GM19328 (cell line): ENCODE data around the gene SERPINB5.
"Not testable (repeated sequence)": the region's sequence is repeated elsewhere in the genome, so short reads cannot be mapped to it uniquely, and the experiment has no call there.

Experiments
- ATAC-seq: cut with Tn5 transposase; IDR thresholded peaks from one replicate; pipeline ENCODE4 v1.9.1; 2021; ENCODE audit warnings: mild to moderate bottlenecking, moderate library complexity; ENCODE audit not compliant: unreplicated experiment

The SERPINB5 gene

GRCh38 chr18:63476668-63477067 lies at the start of gene SERPINB5:
Gene SERPINB5, plus strand, starts transcription at chr18:63476958. Its CDS starts 7,471 bp downstream, at chr18:63484429.
- ATAC-seq = no peak

GRCh38 chr18:63427558-63427957 lies 49.2 kb upstream of the SERPINB5 start:
- ATAC-seq = no peak

- ATAC-seq = no peak
Measured at GRCh38 chr18:63430526-63430925, 46.2 kb upstream of the SERPINB5 start.

GRCh38 chr18:63431180-63431579 lies 45.6 kb upstream of the SERPINB5 start:
- no peak for ATAC-seq

- no peak for ATAC-seq
Measured at GRCh38 chr18:63433334-63433866, 43.4 kb upstream of the SERPINB5 start.

GRCh38 chr18:63438181-63438580 lies 38.6 kb upstream of the SERPINB5 start:
- ATAC-seq = no peak

GRCh38 chr18:63439334-63439733 lies 37.4 kb upstream of the SERPINB5 start:
- no peak for ATAC-seq

GRCh38 chr18:63440219-63440618 lies 36.5 kb upstream of the SERPINB5 start:
- ATAC-seq = no peak

- no peak for ATAC-seq
Measured at GRCh38 chr18:63440881-63441280, 35.9 kb upstream of the SERPINB5 start.

GRCh38 chr18:63443829-63444228 lies 32.9 kb upstream of the SERPINB5 start:
- ATAC-seq = no peak

- no peak for ATAC-seq
Measured at GRCh38 chr18:63444580-63444979, 32.2 kb upstream of the SERPINB5 start.

- no peak for ATAC-seq
Measured at GRCh38 chr18:63445037-63445436, 31.7 kb upstream of the SERPINB5 start.

- ATAC-seq = no peak
Measured at GRCh38 chr18:63446266-63446665, 30.5 kb upstream of the SERPINB5 start.

- no peak for ATAC-seq
Measured at GRCh38 chr18:63447066-63447465, 29.7 kb upstream of the SERPINB5 start.

- no peak for ATAC-seq
Measured at GRCh38 chr18:63449426-63449825, 27.3 kb upstream of the SERPINB5 start.

GRCh38 chr18:63451799-63452660 lies 24.7 kb upstream of the SERPINB5 start:
- ATAC-seq = no peak

- ATAC-seq = not testable (repeated sequence)
Measured at GRCh38 chr18:63452751-63453150, 24.0 kb upstream of the SERPINB5 start.

- ATAC-seq = no peak
Measured at GRCh38 chr18:63454497-63454896, 22.3 kb upstream of the SERPINB5 start.

- ATAC-seq = no peak
Measured at GRCh38 chr18:63457977-63458376, 18.8 kb upstream of the SERPINB5 start.

GRCh38 chr18:63460414-63460813 lies 16.3 kb upstream of the SERPINB5 start:
- ATAC-seq = no peak

GRCh38 chr18:63464434-63464833 lies 12.3 kb upstream of the SERPINB5 start:
- no peak for ATAC-seq

GRCh38 chr18:63465059-63465458 lies 11.7 kb upstream of the SERPINB5 start:
- no peak for ATAC-seq
